Common myeloid progenitor, CD34-positive (primary cell): ENCODE measurements around the gene RUNX1.

Experiments used
- CTCF ChIA-PET: fragments of 350-600 bp; sonication (Branson Sonifier 250); formaldehyde crosslinking; loops from one replicate; lab custom pipeline; 2021; ENCODE audit warnings: antibody characterized with exemption; lab: Charles Lee
- POLR2A ChIA-PET: fragments of 350-600 bp; sonication (Branson Sonifier 250); formaldehyde crosslinking; loops from one replicate; lab custom pipeline; 2021; ENCODE audit warnings: antibody characterized with exemption; lab: Charles Lee
- DNase-seq, 3 donors: peaks; one replicate each; pipeline versions ENCODE4 v3.0.0 to v3.0.0-alpha.2; 2013
- H3K27ac ChIP-seq, 2 experiments: 1 replicate in 1 of 2; 2 replicates in 1 of 2; pipeline ENCODE4 v1.7.0; 2013; ENCODE audit warnings: inconsistent platforms in 2 of 2, low read length in 2 of 2, mild to moderate bottlenecking in 2 of 2, low read depth in 1 of 2, moderate library complexity in 1 of 2; ENCODE audit not compliant: severe bottlenecking in 2 of 2, insufficient read depth in 1 of 2, poor library complexity in 1 of 2
- H3K27me3 ChIP-seq, 5 experiments: replicated peaks in 2 of 5; 1 replicate in 3 of 5; 2 replicates in 2 of 5; pipeline versions ENCODE4 v1.6.1 to v1.7.0; 2013; ENCODE audit warnings: low read length in 4 of 5, mild to moderate bottlenecking in 2 of 5, moderate library complexity in 2 of 5, inconsistent platforms in 1 of 5; ENCODE audit not compliant: insufficient read depth in 5 of 5, control insufficient read depth in 4 of 5
- H3K36me3 ChIP-seq, 4 experiments: 1 replicate in 2 of 4; 2 replicates in 2 of 4; pipeline versions ENCODE4 v1.6.1 to v1.7.0; 2013; ENCODE audit warnings: low read length in 3 of 4, control low read depth in 1 of 4, mild to moderate bottlenecking in 1 of 4; ENCODE audit not compliant: control insufficient read depth in 4 of 4, insufficient read depth in 4 of 4
- H3K4me1 ChIP-seq, 4 experiments: 1 replicate in 3 of 4; 2 replicates in 1 of 4; pipeline versions ENCODE4 v1.6.1 to v1.7.1; 2013; ENCODE audit warnings: low read length in 3 of 4, mild to moderate bottlenecking in 3 of 4, control low read depth in 1 of 4, inconsistent platforms in 1 of 4, moderate library complexity in 1 of 4; ENCODE audit not compliant: control insufficient read depth in 4 of 4, insufficient read depth in 4 of 4; ENCODE audit errors: control extremely low read depth in 1 of 4
- H3K4me3 ChIP-seq, 7 experiments: 1 replicate in 4 of 7; 2 replicates in 3 of 7; pipeline versions ENCODE4 v1.5.1 to v1.7.0; 2013; ENCODE audit warnings: mild to moderate bottlenecking in 7 of 7, low read length in 6 of 7, moderate library complexity in 6 of 7, inconsistent platforms in 2 of 7, low read depth in 2 of 7, control low read depth in 1 of 7; ENCODE audit not compliant: insufficient read depth in 4 of 7, control insufficient read depth in 1 of 7; ENCODE audit errors: extremely low read depth in 1 of 7
- H3K9me3 ChIP-seq, 5 experiments: 1 replicate in 4 of 5; 2 replicates in 1 of 5; pipeline versions ENCODE4 v1.6.1 to v1.7.1; 2013; ENCODE audit warnings: low read length in 4 of 5, mild to moderate bottlenecking in 2 of 5, inconsistent platforms in 1 of 5, low read depth in 1 of 5, moderate library complexity in 1 of 5; ENCODE audit not compliant: control insufficient read depth in 4 of 5, insufficient read depth in 2 of 5; ENCODE audit errors: control extremely low read depth in 1 of 5
- WGBS: methylation state at CpG from one replicate; pipeline ENCODE4 v1.1.5; 2013; ENCODE audit not compliant: insufficient coverage; 5-methylcytosine and 5-hydroxymethylcytosine counted together

The RUNX1 gene

DNA sequence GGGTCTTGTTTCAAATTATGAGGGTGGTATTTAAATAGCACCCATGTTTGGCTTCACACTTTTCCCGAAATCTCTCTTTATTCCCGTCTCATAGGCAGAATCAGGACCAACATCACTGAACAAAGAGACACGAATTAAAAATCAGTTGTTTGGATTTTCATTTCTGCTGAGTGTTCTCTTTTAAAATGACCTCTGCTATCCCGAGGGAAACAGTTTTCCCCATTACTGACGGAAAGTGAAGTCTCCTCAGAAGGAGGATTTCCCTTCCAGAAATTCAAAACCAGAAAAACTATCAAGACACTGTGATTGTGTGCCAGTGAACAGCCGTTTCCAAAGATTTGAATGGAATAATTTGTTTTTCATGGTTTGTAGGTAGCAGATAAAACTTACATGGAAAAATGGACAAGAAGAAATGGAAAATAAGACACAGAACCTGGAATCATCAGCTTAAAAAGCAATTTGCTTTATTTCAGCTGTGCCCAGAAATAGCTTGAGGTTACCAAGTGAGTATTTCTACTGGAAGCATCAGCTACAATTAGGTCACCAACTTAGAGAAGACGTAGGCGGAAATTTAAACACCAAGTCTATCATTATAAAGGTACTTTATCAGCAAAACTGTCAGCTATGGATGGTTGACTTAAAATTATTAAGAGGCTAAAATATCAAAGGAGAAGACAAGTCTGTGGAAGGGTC lies 68.5 kb downstream of the RUNX1 start:
- Histone ChIP-seq H3K27me3 (no peaks in the 10 kb centered on the region), H3K4me3 (no peak overlapping the region), H3K36me3 (peaks cover 6 to 56% (median 30%) of the 10 kb centered on the region in 4 experiments), H3K4me1 (peaks cover 4 to 50% (median 40%) of the 10 kb centered on the region in 4 experiments), H3K27ac (no peak overlapping the region), H3K9me3 (no peaks in the 10 kb centered on the region)
- POLR2A ChIA-PET, result no interaction called here
- CTCF ChIA-PET, result interaction anchor here (1.1 to 2.0 kb wide), 5 partner anchors 9 to 1133 kb away, joined by 4 to 6 read pairs (median 5); no protein-coding TSS in a partner anchor
- WGBS, result 97% methylated on average over 6 of the region's 8 CpGs
- no peak for DNase-seq

DNA sequence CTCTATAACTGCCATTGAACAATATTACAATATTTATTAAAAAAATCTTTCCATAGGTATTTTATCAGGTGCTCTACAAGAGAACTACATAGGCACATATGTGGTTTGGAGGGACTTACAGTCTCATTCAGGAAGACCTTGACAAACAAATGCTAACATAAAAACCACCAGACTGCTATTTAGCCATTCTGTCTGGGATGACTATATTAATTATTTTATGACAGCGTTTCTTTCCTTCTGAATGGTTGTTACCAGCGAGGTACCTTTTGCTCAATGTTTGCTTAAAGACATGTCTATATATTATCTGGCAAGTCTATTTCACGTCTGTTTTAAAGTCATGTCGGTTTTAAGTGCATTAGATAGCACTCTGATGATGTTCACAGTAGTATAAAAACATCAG lies 69.7 kb downstream of the RUNX1 start:
- Histone ChIP-seq H3K27me3 (no peaks in the 10 kb centered on the region), H3K36me3 (peaks cover 6 to 50% (median 25%) of the 10 kb centered on the region in 4 experiments), H3K4me1 (peaks cover 3 to 41% (median 28%) of the 10 kb centered on the region in 4 experiments), H3K27ac (no peak overlapping the region), H3K4me3 (no peak overlapping the region), H3K9me3 (no peaks in the 10 kb centered on the region)
- WGBS, result no CpG with 5 or more reads among the region's 4 CpGs
- POLR2A ChIA-PET, result no interaction called here
- peak in 2 of 3 donors; percentile 45 to 52 for DNase-seq
- CTCF ChIA-PET, result interaction anchor here (0.7 kb wide), 1 partner anchor 18 kb away, joined by 3 read pairs; no protein-coding TSS in a partner anchor

DNA sequence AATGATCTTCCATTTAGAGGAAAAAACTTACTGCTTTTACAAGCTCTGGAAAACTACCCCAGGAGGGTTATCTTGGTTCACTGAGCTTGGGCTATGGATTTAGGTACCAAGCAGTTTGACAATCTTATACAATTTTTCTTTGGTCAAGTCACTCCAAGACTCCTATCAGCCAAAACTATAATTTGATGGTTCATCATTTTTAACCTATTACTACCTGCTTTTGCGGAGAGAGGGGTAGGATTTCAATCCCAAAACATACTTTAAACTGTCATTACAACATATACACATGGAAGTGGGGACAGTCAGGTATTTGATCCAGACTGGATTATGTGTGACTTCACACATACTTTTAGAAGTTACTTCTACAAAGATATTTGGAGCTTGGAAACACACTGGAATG lies 71.8 kb downstream of the RUNX1 start:
- no peak for DNase-seq
- H3K9me3 ChIP-seq, result no peaks in the 10 kb centered on the region
- H3K36me3 ChIP-seq, result peaks cover 6 to 55% (median 26%) of the 10 kb centered on the region in 4 experiments
- no peaks in the 10 kb centered on the region for H3K27me3 ChIP-seq
- CTCF ChIA-PET, result interaction anchor here (0.9 to 1.2 kb wide), 3 partner anchors 13 to 30 kb away, joined by 3 to 4 read pairs (median 3); no protein-coding TSS in a partner anchor
- H3K4me3 ChIP-seq, result no peak overlapping the region
- no peak overlapping the region for H3K27ac ChIP-seq
- H3K4me1 ChIP-seq, result peaks cover 2 to 22% (median 11%) of the 10 kb centered on the region in 4 experiments
- no CpG with 5 or more reads among the region's 1 CpG for WGBS
- POLR2A ChIA-PET, result no interaction called here

DNA sequence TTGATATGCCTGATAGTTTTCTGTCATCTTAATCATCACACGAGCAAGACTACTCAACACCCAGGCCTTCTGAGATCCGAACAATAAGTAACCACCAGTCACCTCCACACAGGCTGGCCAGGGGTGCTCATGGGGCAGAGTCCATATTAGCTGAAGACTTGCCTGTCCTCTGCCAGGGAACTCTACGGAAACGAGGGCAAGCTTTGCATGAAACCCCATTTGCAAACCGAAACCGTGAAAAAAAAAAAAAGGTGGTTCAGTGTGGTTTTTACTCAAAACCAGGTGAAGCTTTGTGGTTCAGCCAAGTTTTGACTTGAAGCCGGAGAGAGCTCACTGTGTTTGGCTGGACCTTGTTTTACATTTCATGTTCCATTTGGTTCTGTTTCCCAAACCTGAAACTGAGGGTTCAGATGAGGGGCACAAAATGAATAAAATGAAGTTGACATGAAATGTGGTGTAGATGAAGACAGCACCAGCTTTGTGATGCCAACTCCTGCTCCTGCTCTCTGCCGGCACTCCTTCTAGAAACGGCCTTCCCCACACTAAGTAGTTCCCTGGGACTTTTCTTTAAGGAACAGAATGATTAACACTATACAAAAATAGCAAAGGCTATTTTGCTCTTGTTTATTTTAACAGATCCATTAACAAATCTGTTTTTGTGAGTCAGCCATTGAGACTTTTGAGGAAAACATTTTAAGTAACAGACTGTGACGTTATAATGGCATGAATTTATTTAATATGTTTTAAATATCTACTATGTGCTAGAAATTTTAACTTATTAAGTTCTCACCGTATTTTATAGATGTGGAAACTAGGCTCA lies 74.7 kb downstream of the RUNX1 start:
- Histone ChIP-seq H3K27ac (no peak overlapping the region), H3K4me1 (peaks cover 2 to 26% (median 11%) of the 10 kb centered on the region in 4 experiments), H3K4me3 (no peak overlapping the region), H3K36me3 (peaks cover 0 to 31% (median 18%) of the 10 kb centered on the region in 4 experiments), H3K9me3 (no peaks in the 10 kb centered on the region), H3K27me3 (no peaks in the 10 kb centered on the region)
- POLR2A ChIA-PET, result interaction anchor here (0.6 to 1.1 kb wide), 3 partner anchors 63 to 534 kb away, joined by 3 to 5 read pairs (median 3); no protein-coding TSS in a partner anchor
- CTCF ChIA-PET, result interaction anchor here (0.6 to 1.8 kb wide), 4 partner anchors 14 to 25 kb away, joined by 3 to 7 read pairs (median 4); no protein-coding TSS in a partner anchor
- 86% methylated on average over 10 of the region's 11 CpGs for WGBS
- no peak for DNase-seq

DNA sequence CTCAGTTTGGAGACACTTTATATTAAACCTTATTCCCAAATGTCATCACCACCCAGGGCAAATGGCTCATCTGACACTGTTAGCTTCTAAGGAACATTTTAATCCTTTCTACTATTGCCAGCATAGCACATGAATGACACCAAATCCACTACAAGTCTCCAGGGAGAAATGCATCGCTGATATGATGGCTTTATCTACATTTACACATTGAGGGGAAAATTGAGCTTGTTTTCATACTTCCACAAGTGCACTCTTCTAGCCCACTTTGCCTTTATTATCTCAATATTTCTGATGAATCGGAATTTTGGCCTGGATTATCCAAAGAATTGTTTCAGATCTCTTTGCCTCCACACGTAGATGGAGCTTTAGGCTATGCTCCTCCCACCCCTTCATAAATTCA lies 75.4 kb downstream of the RUNX1 start:
- no peak for DNase-seq
- CTCF ChIA-PET, result interaction anchor here (0.9 to 1.8 kb wide), 4 partner anchors 14 to 25 kb away, joined by 3 to 7 read pairs (median 4); no protein-coding TSS in a partner anchor
- H3K9me3 ChIP-seq, result no peaks in the 10 kb centered on the region
- H3K4me3 ChIP-seq, result no peak overlapping the region
- POLR2A ChIA-PET, result no interaction called here
- H3K4me1 ChIP-seq, result peaks cover 2 to 24% (median 11%) of the 10 kb centered on the region in 4 experiments
- 86% methylated on average over 3 of the region's 3 CpGs for WGBS
- no peaks in the 10 kb centered on the region for H3K27me3 ChIP-seq
- H3K36me3 ChIP-seq, result peaks cover 0 to 35% (median 19%) of the 10 kb centered on the region in 4 experiments
- no peak overlapping the region for H3K27ac ChIP-seq

DNA sequence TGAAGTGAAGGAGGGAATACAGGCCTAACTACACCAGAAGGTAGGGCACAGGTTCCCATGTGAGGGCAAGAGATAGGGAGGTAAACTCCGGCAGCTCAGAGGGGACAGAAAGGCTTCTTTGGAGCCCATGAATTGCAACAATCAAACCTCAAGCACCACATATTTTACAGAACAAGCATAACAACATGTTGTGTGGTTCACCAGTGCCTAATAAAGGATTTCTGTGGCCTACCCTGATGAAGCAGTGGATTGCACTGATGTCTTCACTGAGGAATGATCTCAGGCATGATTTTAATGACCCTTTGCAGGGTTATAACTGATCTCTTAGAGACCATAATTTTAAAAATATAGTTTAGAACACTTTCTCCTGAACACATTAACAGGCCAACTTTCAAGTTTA lies 77.4 kb downstream of the RUNX1 start:
- ChIA-PET POLR2A (no interaction called here), CTCF (interaction anchor here (1.3 kb wide), 1 partner anchor 10 kb away, joined by 5 read pairs; no protein-coding TSS in a partner anchor)
- no peaks in the 10 kb centered on the region for H3K9me3 ChIP-seq
- H3K4me3 ChIP-seq, result no peak overlapping the region
- peak overlapping the region in 1 of 2 experiments; percentile 36 for H3K27ac ChIP-seq
- WGBS, result 100% methylated on average over 1 of the region's 1 CpG
- no peak for DNase-seq
- no peaks in the 10 kb centered on the region for H3K27me3 ChIP-seq
- peaks cover 4 to 40% (median 25%) of the 10 kb centered on the region in 4 experiments for H3K36me3 ChIP-seq
- H3K4me1 ChIP-seq, result peaks cover 2 to 26% (median 13%) of the 10 kb centered on the region in 4 experiments
